Body of pancreas (tissue), 4 donors: ENCODE measurements around the gene RFX8. TPM values are rescaled to one million over a fixed set of nuclear protein-coding genes. Genes with fewer than 3 reads are reported as not detected.

Experiments used
- ATAC-seq: fragments of 150-250 bp; one replicate; pipeline ENCODE4 v1.9.1; 2016
- DNase-seq, 4 donors: peaks; one replicate each; pipeline ENCODE4 v3.0.0-alpha.2; 2019
- H3K27ac ChIP-seq, 4 donors: fragments of 200-600 bp; sonication (generic); 1 replicate in 3 of 4; 2 replicates in 1 of 4; pipeline versions ENCODE4 v1.5.1 to v1.6.1; 2016 to 2019; ENCODE audit warnings: mild to moderate bottlenecking in 1 of 4, mixed read lengths in 1 of 4, moderate library complexity in 1 of 4
- H3K27me3 ChIP-seq, 2 donors: fragments of 200-600 bp; sonication (generic); one replicate each; pipeline ENCODE4 v1.6.0; 2016; ENCODE audit warnings: mild to moderate bottlenecking in 1 of 2
- H3K36me3 ChIP-seq, 2 donors: fragments of 200-600 bp; sonication (generic); replicated peaks in 1 of 2; 2 replicates each; pipeline ENCODE4 v1.5.1; 2016; ENCODE audit warnings: low read depth in 2 of 2; ENCODE audit not compliant: insufficient read depth in 1 of 2
- H3K4me1 ChIP-seq: fragments of 200-600 bp; sonication (generic); one replicate; pipeline ENCODE4 v1.6.0; 2016
- H3K4me3 ChIP-seq, 2 donors: fragments of 200-600 bp; sonication (generic); 1 replicate in 1 of 2; 2 replicates in 1 of 2; pipeline ENCODE4 v1.5.1; 2016 to 2019
- H3K9me3 ChIP-seq, 3 donors: fragments of 200-600 bp; sonication (generic); 1 replicate in 2 of 3; 2 replicates in 1 of 3; pipeline ENCODE4 v1.5.1; 2016
- POLR2A ChIP-seq, 3 donors: fragments of 450-650 bp; IDR thresholded peaks; one replicate each; pipeline ENCODE4 v1.6.1; 2016; ENCODE audit warnings: antibody characterized with exemption in 3 of 3, mild to moderate bottlenecking in 2 of 3
- WGBS, 2 donors: methylation state at CpG; one replicate each; pipeline ENCODE4 v1.1.5; 2017; 5-methylcytosine and 5-hydroxymethylcytosine counted together
- intact Hi-C: fragments of 100-400 bp; cut with DNase I; formaldehyde crosslinking; loops from one replicate; pipeline ENCODE4 v1.15.1; 2023
- total RNA-seq, 2 donors: library from RNA; depleted of rRNA; stranded (reverse); fragments of >200 nt; gene quantifications; one replicate each; pipeline ENCODE4 v1.1.0, GENCODE V29; 2016
- TF ChIP-seq, protein P1 (sequence below), 7 experiments: fragments of 450-650 bp in 4 of 7; fragments of 200-600 bp in 3 of 7; sonication (generic) in 3 of 7; IDR thresholded peaks; one replicate each; pipeline ENCODE4 v1.5.1; 2016 to 2019; ENCODE audit warnings: antibody characterized with exemption in 7 of 7

RFX8 gene
- total RNA-seq, 2 donors from 2014 or later = not detected

DNA sequence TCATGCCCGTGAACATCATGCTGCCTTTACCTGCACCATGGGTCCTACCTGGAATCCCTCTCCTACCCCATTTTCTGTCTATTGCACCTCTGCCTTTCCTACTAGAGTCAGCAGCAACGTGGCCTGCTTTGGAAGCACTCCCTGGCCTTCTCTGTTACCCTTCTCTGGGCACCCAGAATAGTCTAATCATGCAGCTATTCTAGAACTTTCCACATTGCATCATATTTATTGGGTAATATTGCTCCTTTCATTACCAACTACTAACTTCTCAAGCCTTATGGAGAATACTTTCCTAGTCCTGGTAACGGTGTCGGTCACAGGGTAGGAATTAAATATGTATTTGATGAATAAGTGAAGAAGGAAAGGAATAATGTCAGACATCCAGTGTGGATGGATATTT is 54.3 kb downstream of the RFX8 start:
- Histone ChIP-seq H3K4me1 (no peaks in the 10 kb centered on the region), H3K27me3 (no peaks in the 10 kb centered on the region), H3K4me3 (no peak overlapping the region), H3K36me3 (no peaks in the 10 kb centered on the region), H3K27ac (no peak overlapping the region), H3K9me3 (no peaks in the 10 kb centered on the region)
- WGBS, 2 donors = 69 to 77% methylated on average over 4 of the region's 4 CpGs
- DNase-seq = no peak
- ATAC-seq = no peak
- intact Hi-C loops = no loop called here
- TF ChIP-seq POLR2A (IDR thresholded peaks at IDR 0.05) = no peak
- TF ChIP-seq, protein P1, sequence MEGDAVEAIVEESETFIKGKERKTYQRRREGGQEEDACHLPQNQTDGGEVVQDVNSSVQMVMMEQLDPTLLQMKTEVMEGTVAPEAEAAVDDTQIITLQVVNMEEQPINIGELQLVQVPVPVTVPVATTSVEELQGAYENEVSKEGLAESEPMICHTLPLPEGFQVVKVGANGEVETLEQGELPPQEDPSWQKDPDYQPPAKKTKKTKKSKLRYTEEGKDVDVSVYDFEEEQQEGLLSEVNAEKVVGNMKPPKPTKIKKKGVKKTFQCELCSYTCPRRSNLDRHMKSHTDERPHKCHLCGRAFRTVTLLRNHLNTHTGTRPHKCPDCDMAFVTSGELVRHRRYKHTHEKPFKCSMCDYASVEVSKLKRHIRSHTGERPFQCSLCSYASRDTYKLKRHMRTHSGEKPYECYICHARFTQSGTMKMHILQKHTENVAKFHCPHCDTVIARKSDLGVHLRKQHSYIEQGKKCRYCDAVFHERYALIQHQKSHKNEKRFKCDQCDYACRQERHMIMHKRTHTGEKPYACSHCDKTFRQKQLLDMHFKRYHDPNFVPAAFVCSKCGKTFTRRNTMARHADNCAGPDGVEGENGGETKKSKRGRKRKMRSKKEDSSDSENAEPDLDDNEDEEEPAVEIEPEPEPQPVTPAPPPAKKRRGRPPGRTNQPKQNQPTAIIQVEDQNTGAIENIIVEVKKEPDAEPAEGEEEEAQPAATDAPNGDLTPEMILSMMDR (IDR thresholded peaks at IDR 0.05) = no peak

DNA sequence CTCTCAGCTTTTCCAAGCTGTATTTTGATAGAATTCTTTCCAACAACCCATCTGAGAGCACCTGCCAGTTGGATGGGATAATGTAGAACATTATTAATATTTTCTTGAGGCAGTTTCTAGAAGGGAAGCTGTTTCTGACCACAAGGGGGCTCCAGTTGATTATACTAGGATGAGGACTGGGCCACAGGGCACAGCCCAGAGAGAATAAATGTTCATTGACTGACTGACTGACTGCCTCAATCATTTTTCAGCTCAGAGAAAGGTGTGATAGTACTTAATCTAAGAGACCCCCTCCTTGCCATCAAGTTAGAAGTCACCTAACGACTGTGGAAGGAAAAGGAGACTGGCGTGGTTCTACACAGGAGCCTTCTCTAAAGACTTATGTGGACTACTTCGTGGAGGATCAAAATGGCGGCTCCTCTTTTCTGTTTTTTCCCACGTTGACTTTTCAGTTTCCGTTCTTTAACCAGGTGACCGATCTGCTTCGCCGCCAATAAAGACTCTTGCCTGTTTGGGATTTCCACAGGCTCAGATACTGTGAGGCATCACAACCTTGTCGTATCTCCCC is 55.7 kb downstream of the RFX8 start:
- TF ChIP-seq POLR2A (IDR thresholded peaks at IDR 0.05) = no peak
- TF ChIP-seq, protein P1 (IDR thresholded peaks at IDR 0.05) = peak; percentile 50 to 69 (median 59)
- intact Hi-C loops = loop anchor here (10.0 kb wide), 1 partner anchor 416 kb away; no protein-coding TSS in a partner anchor
- ATAC-seq (peak; percentile 65), DNase-seq (peak; percentile 49 to 74 (median 64))
- no peak overlapping the region for H3K4me3 ChIP-seq
- 72 to 74% methylated on average over 10 of the region's 10 CpGs for WGBS, 2 donors
- no peaks in the 10 kb centered on the region for H3K27me3 ChIP-seq
- no peaks in the 10 kb centered on the region for H3K9me3 ChIP-seq
- H3K36me3 ChIP-seq = no peaks in the 10 kb centered on the region
- no peaks in the 10 kb centered on the region for H3K4me1 ChIP-seq
- H3K27ac ChIP-seq = no peak overlapping the region

DNA sequence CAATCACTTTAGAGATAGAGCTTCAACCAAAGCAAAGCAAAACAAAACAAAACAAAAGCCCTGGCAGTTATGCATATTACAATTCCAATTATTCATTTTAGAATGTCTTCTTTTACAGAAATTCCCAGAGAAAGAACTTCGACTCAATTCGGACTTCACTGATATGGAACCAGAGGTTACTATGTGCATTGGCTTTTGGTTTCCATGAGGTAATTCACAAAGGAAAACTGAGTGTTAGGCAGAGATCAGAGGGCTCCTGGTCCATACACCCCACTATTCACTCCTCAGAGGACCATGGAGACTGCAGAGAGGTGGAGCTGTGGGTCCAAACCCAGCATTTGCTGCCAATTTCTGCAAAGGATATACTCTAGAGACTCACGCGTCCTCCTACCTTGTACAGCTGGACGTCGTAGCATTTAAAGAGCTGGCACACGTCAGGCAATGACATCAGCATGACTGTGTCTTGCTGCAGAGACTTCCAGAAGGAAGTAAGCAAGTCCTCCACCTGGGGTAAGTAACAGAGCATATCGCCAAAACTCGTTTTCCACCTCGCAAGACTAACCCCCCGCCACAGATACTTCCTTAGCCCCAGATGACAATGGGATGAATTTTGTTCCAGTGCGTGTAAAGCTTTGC is 56.3 kb downstream of the RFX8 start:
- no peaks in the 10 kb centered on the region for H3K27me3 ChIP-seq
- no peaks in the 10 kb centered on the region for H3K9me3 ChIP-seq
- no peak for ATAC-seq
- H3K27ac ChIP-seq = no peak overlapping the region
- intact Hi-C loops = loop anchor here (10.0 kb wide), 1 partner anchor 416 kb away; no protein-coding TSS in a partner anchor
- no peaks in the 10 kb centered on the region for H3K36me3 ChIP-seq
- no peak overlapping the region for H3K4me3 ChIP-seq
- DNase-seq = no peak
- no peaks in the 10 kb centered on the region for H3K4me1 ChIP-seq
- TF ChIP-seq POLR2A (IDR thresholded peaks at IDR 0.05) = no peak
- TF ChIP-seq, protein P1 (IDR thresholded peaks at IDR 0.05) = no peak
- WGBS, 2 donors = 60 to 61% methylated on average over 12 of the region's 12 CpGs

GRCh38 chr2:101416609-101417008 is 58.3 kb downstream of the RFX8 start:
- intact Hi-C loops = loop anchor here (10.0 kb wide), 1 partner anchor 418 kb away; no protein-coding TSS in a partner anchor
- H3K36me3 ChIP-seq = no peaks in the 10 kb centered on the region
- TF ChIP-seq, protein P1 (IDR thresholded peaks at IDR 0.05) = no peak
- TF ChIP-seq POLR2A (IDR thresholded peaks at IDR 0.05) = no peak
- no peaks in the 10 kb centered on the region for H3K9me3 ChIP-seq
- no peaks in the 10 kb centered on the region for H3K27me3 ChIP-seq
- DNase-seq (no peak), ATAC-seq (no peak)
- H3K27ac ChIP-seq = no peak overlapping the region
- H3K4me1 ChIP-seq = no peaks in the 10 kb centered on the region
- 52 to 61% methylated on average over 5 of the region's 5 CpGs for WGBS, 2 donors
- no peak overlapping the region for H3K4me3 ChIP-seq
